Measurements from ENCODE around the gene SYNGR3. TPM values are rescaled to one million over a fixed set of nuclear protein-coding genes. Genes with fewer than 3 reads are reported as not detected.

The SYNGR3 gene
- total RNA-seq, 2 donors from 2014 or later = 7.0 to 11.2 TPM

DNA sequence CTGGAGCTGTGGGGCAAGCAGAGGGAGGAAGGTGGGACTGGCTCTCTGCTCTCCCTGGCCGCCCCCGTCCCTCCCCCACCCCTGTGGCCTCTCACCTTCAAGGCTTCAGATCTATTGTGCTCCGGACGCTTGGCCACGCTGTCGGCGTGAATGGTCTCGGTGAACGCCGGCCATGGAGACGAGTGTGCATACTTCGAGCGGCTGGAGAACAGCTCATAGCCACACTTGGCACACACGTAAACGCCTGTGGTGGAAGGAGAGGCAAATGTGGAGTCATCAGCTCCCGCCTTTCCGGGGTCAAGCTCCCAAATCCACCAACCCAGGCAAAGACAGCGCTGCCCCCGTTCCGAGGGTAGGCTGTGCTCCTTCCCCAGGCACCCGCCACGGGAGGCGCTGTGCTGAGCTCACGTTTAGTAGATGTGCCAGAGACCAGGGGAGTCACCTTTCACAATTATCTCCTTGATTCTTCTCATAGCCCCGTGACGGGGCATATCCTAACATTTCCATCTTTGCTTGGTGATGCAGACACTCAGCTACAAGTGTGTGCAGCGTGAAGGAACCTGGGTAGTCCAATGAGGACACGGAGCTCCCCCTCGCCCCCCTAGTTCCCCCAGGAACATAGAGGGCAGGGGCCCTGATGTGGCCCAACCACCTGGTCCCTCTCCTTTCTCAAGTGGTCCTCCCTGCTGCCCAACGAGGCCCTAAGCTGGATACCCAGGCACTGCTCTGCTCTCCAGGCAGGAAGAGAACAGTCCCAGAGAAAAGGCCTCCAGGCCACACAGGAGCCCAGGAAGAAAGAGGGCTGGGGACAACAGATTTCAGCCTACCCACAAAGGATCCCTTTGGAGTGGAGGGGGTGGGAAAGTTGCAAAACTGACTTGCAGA lies 48.4 kb upstream of the SYNGR3 start:
- Histone ChIP-seq H3K36me3 (ENCODE audit: control insufficient read depth, insufficient read depth, low read length) (peaks cover 4% of the 10 kb centered on the region), H3K4me1 (ENCODE audit: control insufficient read depth, insufficient read depth, low read length) (no peaks in the 10 kb centered on the region), H3K9me3 (ENCODE audit: control insufficient read depth, low read length) (no peaks in the 10 kb centered on the region), H3K4me3 (ENCODE audit: low read length) (no peak overlapping the region), H3K27me3 (ENCODE audit: control insufficient read depth, insufficient read depth, low read length, poor library complexity, severe bottlenecking) (no peaks in the 10 kb centered on the region), H3K9ac (ENCODE audit: extremely low read depth, low read length, poor library complexity, severe bottlenecking) (no peak overlapping the region), H3K27ac (ENCODE audit: low read depth, low read length) (no peak overlapping the region)
- TF ChIP-seq, protein P1, sequence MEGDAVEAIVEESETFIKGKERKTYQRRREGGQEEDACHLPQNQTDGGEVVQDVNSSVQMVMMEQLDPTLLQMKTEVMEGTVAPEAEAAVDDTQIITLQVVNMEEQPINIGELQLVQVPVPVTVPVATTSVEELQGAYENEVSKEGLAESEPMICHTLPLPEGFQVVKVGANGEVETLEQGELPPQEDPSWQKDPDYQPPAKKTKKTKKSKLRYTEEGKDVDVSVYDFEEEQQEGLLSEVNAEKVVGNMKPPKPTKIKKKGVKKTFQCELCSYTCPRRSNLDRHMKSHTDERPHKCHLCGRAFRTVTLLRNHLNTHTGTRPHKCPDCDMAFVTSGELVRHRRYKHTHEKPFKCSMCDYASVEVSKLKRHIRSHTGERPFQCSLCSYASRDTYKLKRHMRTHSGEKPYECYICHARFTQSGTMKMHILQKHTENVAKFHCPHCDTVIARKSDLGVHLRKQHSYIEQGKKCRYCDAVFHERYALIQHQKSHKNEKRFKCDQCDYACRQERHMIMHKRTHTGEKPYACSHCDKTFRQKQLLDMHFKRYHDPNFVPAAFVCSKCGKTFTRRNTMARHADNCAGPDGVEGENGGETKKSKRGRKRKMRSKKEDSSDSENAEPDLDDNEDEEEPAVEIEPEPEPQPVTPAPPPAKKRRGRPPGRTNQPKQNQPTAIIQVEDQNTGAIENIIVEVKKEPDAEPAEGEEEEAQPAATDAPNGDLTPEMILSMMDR (conservative IDR thresholded peaks at IDR 0.05) = peak; percentile 67
- Mint-ChIP-seq H3K27me3 (ENCODE audit: insufficient read depth) (peaks cover 10% of the 10 kb centered on the region), H3K9me3 (no peaks in the 10 kb centered on the region), H3K4me1 (peaks cover 3% of the 10 kb centered on the region), H3K4me3 (peak overlapping the region; percentile 82), H3K36me3 (ENCODE audit: low read depth) (peaks cover 22% of the 10 kb centered on the region), H3K27ac (no peak overlapping the region)
- 87 to 88% methylated on average over 12 to 30 of the region's 30 CpGs for WGBS, 2 experiments (ENCODE audit: insufficient coverage in 1 of 2, insufficient read length in 1 of 2)
- DNase-seq = peak; percentile 89

DNA sequence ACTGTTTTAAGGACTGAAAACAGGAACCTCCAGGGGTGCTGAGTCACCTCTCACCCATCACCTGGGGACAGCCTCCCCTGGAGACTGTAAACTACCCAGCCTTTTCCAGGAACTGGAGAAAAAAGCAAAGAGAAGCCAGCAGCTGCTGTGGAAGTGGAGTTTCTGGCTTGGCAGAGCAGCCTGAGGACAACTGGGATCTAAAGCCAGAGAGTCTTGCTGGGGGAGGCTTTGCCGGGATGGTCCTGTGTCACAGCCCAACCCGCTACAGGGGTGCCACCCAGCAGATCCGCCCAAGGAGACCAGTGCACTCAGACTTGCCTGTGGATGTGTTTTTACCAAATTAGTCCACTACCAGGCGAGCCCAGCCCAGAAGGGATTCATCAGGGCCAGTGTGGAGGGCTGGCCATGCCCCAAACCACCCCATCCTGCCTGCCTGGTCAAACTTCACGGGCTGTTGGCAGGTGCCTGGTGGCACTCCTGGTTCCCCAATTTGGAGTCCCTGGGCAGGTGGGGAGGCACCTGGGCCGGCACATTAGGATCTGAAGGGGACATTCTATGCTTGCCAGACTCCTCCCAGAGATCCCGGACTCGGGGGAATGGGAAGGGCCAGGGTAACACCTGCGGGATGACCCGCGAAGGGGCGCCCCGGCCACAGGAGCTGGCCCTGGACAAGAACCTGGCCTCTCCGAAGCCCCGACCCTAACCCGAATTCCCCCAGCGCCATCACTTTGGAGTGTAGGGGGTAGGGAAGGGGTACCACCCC lies 47.5 kb upstream of the SYNGR3 start:
- Mint-ChIP-seq H3K4me1 (peaks cover 3% of the 10 kb centered on the region), H3K9me3 (no peaks in the 10 kb centered on the region), H3K4me3 (peak overlapping the region; percentile 82), H3K27ac (no peak overlapping the region), H3K27me3 (ENCODE audit: insufficient read depth) (peaks cover 10% of the 10 kb centered on the region), H3K36me3 (ENCODE audit: low read depth) (peaks cover 17% of the 10 kb centered on the region)
- no peaks in the 10 kb centered on the region for H3K27me3 ChIP-seq (ENCODE audit: control insufficient read depth, insufficient read depth, low read length, poor library complexity, severe bottlenecking)
- peak overlapping the region; percentile 20 for H3K9ac ChIP-seq (ENCODE audit: extremely low read depth, low read length, poor library complexity, severe bottlenecking)
- TF ChIP-seq, protein P1 (conservative IDR thresholded peaks at IDR 0.05) = no peak
- 47 to 58% methylated on average over 8 to 16 of the region's 17 CpGs for WGBS, 2 experiments (ENCODE audit: insufficient coverage in 1 of 2, insufficient read length in 1 of 2)
- DNase-seq = peak; percentile 63
- H3K36me3 ChIP-seq (ENCODE audit: control insufficient read depth, insufficient read depth, low read length) = peaks cover 4% of the 10 kb centered on the region
- no peak overlapping the region for H3K27ac ChIP-seq (ENCODE audit: low read depth, low read length)
- peak overlapping the region; percentile 89 for H3K4me3 ChIP-seq (ENCODE audit: low read length)
- no peaks in the 10 kb centered on the region for H3K4me1 ChIP-seq (ENCODE audit: control insufficient read depth, insufficient read depth, low read length)
- H3K9me3 ChIP-seq (ENCODE audit: control insufficient read depth, low read length) = no peaks in the 10 kb centered on the region

DNA sequence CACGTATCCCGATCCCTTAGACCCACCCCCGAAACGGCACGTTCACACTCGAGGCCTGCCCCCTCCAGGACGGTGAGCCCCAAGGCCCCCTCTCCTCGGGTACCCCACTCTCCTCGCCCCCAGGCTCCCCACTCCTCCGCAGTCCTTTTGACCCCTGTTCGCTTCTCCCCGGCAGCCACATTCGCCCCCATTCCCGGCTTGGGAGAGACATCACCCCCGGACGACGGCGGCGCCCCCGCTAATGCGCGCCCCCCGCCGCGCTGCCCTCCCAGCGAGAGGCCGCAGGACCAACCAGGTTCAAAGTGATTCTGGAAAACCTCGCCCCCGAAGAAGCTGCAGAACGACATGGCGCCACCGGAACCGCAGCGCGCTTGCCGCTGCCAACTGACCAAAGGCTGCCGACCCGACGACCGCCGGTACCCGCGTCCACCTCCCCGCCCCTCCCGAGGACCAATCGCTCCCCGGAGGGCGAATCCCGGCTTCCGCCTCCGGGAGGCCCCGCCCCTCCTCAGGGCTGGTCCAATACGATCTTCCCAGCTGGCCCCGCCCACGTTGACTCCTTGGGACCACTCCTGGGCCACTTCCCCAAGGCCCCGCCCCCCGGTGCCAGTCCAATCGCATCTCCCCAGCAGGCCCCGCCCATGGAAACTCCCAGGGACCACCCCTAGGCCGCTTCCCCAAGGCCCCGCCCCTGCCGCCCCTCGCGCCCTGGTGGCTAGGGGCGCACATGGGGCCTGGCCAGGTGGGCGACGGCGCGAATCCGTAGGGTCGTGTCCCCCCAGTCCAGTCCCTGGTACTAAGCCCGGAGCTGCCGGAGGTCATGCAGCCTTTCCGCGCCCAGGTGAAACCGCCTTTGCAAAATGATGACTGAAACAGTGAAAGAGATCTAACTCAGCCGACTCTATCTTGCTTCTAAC lies 46.7 kb upstream of the SYNGR3 start, which contains the start of gene MSRB1:
Gene MSRB1, minus strand, starts transcription at position 390 of the 917 bp plus-strand sequence. Its CDS starts 43 bp downstream, at position 347.
- WGBS, 2 experiments (ENCODE audit: insufficient coverage in 1 of 2, insufficient read length in 1 of 2) = 3 to 5% methylated on average over 20 to 76 of the region's 77 CpGs
- H3K27me3 ChIP-seq (ENCODE audit: control insufficient read depth, insufficient read depth, low read length, poor library complexity, severe bottlenecking) = no peaks in the 10 kb centered on the region
- Mint-ChIP-seq H3K4me3 (peak within 1 kb of the TSS; percentile 82), H3K27me3 (ENCODE audit: insufficient read depth) (peaks cover 10% of the 10 kb centered on the region), H3K27ac (peak within 1 kb of the TSS; percentile 76), H3K9me3 (no peaks in the 10 kb centered on the region), H3K4me1 (peaks cover 3% of the 10 kb centered on the region), H3K36me3 (ENCODE audit: low read depth) (peaks cover 14% of the 10 kb centered on the region)
- H3K36me3 ChIP-seq (ENCODE audit: control insufficient read depth, insufficient read depth, low read length) = peaks cover 1% of the 10 kb centered on the region
- H3K27ac ChIP-seq (ENCODE audit: low read depth, low read length) = no peak within 1 kb of the TSS
- TF ChIP-seq, protein P1 (conservative IDR thresholded peaks at IDR 0.05) = peak; percentile 50
- H3K4me1 ChIP-seq (ENCODE audit: control insufficient read depth, insufficient read depth, low read length) = no peaks in the 10 kb centered on the region
- H3K9me3 ChIP-seq (ENCODE audit: control insufficient read depth, low read length) = no peaks in the 10 kb centered on the region
- H3K9ac ChIP-seq (ENCODE audit: extremely low read depth, low read length, poor library complexity, severe bottlenecking) = peak within 1 kb of the TSS; percentile 20
- peak; percentile 100 for DNase-seq
- H3K4me3 ChIP-seq (ENCODE audit: low read length) = peak within 1 kb of the TSS; percentile 89
